GM12875 (cell line): ENCODE results near the gene KIT.

ENCODE experiments used
- H3K4me3 ChIP-seq: one replicate; pipeline ENCODE4 v1.5.1; 2011; ENCODE audit warnings: low read depth, low read length, control low read depth
- TF ChIP-seq, protein P1 (sequence below): IDR thresholded peaks from 2 replicates; pipeline ENCODE4 v1.5.1; 2011; ENCODE audit warnings: low read depth, mild to moderate bottlenecking, control low read depth, inconsistent platforms, low read length, moderate library complexity, borderline replicate concordance; ENCODE audit not compliant: insufficient read depth

KIT gene

DNA sequence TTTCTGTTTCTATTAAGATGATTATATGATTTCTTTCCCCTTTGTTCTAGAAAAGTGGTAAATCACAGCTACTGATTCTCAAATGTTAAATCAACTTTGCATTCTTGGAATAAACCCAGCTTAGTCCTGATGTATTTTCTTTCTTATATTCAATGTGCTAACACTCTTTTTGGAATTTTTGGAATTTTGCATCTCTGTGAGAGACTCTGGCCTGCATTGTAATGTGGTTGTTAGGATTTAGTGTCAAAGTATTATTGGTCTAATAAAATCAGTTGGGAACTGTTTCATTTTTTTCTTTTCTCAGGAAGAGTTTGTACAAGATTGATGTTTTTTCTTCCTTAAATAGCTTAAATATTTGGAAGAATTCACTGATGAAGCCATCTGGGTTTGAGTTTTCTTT lies 109.6 kb downstream of the KIT start:
- TF ChIP-seq, protein P1, sequence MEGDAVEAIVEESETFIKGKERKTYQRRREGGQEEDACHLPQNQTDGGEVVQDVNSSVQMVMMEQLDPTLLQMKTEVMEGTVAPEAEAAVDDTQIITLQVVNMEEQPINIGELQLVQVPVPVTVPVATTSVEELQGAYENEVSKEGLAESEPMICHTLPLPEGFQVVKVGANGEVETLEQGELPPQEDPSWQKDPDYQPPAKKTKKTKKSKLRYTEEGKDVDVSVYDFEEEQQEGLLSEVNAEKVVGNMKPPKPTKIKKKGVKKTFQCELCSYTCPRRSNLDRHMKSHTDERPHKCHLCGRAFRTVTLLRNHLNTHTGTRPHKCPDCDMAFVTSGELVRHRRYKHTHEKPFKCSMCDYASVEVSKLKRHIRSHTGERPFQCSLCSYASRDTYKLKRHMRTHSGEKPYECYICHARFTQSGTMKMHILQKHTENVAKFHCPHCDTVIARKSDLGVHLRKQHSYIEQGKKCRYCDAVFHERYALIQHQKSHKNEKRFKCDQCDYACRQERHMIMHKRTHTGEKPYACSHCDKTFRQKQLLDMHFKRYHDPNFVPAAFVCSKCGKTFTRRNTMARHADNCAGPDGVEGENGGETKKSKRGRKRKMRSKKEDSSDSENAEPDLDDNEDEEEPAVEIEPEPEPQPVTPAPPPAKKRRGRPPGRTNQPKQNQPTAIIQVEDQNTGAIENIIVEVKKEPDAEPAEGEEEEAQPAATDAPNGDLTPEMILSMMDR = no peak
- H3K4me3 ChIP-seq = no peak overlapping the region

DNA sequence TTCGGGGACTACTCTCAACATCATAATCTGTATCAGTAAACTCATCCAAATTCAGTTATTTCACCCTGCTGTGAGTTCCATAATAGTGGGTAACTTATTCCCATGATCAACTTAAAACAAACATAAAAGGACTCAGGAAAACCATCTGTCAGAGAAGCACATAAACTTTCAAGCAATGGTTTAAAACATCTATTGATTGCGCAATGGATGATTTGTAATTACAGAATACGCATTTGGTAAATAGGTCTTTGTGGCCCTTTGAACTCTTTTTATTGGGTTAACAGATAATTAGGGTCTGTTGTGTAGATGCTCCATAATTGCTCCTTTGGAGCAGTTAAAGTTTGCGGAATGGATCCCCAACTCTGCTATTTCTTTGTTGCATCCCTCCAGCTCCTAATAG lies 115.3 kb downstream of the KIT start:
- H3K4me3 ChIP-seq = no peak overlapping the region
- TF ChIP-seq, protein P1 = no peak

DNA sequence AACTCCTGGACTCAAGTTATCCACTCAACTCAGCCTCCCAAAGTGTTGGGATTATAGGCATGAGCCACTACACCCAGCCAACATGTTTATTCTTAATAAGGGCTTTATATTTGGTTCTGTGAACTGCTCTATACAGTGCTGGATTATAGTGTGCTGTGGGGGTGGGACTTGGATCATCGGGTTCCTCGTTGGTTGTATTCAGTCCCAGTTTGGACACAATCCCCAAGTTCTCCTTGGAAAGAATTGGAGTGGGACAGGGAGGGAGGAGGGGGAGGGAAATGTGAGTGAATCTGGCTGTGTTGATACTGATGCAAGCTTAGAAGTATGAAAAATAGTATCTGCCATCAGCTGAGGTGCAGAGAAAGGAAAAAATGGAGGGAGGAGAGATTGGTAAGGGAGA lies 121.3 kb downstream of the KIT start:
- TF ChIP-seq, protein P1 = no peak
- no peak overlapping the region for H3K4me3 ChIP-seq

DNA sequence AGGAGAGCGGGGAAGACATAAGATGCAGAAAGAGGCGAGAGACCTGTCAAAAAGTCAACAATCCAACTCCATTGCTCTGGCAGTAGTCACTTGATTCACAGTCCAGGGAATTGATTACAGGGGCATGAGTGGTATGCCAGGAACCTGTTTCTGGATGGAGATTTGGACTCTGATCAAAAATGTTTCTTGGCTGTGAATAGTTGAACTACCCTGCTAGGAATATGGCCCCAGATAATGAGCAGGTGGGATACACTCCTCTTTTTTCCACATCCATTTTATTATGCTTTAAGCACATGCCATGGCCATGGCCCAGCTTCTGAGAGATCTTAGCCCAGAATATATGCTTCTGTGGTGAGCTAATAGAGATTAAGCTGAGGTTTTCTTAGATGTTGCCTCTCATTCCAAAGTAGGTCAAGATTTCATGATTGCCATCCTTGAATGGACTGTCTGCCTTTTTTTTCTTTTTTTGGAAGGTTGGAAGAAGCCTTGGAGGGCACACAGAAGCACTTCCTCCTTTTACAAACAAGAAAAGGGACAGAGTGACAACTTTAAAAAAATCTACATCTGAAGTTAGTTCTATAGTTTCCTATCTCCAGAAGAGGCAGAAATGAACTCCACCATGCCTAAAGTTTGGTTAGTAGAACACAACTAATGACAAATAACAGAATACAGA lies 121.9 kb downstream of the KIT start:
- no peak overlapping the region for H3K4me3 ChIP-seq
- TF ChIP-seq, protein P1 = no peak

DNA sequence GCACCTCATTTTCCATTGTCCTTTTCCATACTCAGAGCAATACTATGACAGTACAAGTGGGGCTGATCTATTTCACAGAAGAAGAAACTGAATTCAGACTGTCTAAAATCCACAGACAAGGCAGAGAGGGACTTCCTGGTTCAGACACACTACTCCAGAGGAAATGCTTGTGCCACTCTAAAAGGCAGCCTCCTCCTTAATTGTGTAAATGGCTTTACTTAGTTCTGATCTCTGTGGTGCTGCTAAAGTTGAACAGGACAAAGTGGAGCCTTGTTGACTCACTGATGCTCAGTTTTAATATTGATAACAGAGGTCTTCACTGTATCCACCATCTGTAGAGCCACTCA lies 122.4 kb downstream of the KIT start:
- H3K4me3 ChIP-seq = no peak overlapping the region
- TF ChIP-seq, protein P1 = no peak

DNA sequence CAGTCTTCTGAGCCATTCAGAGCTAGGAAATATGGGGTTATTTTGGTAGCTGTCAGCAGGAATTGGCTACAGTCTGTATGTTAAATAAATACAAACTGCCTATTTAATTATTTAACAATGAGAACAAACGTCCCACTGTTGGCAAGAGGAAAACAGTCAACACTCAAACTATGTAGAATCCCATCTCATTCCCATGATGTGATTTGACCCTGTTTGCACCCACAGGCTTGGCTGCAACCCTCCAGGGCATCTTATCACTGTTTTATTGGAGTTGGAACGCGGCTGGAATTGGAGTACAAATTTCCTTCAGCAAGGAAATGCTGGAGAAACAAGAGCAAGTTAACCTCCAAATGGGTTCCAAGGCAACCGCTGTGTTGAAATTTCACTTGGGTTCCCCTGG lies 124.0 kb downstream of the KIT start:
- H3K4me3 ChIP-seq = no peak overlapping the region
- TF ChIP-seq, protein P1 = no peak

DNA sequence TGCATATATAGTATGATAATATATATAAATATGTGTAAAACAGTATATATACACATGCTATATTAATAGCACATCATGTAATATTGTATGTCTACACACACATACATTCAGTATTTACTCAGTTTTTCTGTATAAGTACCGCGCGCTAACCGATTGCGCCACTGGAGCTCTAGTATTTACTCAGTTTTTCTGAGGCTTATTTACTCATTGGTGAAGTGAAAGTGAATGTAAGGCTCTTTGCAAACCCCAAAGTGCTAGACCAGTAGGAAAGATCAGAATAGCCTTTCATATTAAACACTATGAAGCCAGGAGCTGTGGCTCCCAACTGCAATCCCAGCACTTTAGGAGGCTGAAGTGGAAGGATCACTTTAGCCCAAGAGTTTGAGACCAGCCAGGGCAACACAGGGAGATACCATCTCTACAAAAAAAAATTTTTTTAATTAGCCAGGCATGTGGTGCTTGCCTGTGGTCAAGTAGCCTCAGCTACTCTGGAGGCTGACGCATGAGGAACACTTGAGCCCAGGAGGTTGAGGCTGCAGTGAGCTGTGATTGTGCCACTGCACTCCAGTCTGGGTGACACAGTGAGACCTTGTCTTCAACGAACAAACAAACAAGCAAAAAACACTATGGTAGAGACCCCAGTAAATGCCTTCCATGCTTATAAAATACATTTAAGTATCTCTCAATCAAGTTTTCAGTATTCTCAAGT lies 125.8 kb downstream of the KIT start:
- TF ChIP-seq, protein P1 = no peak
- no peak overlapping the region for H3K4me3 ChIP-seq
